Loucy (cell line): ENCODE data around the gene MTHFR.

Source experiments
- H2AFZ ChIP-seq: fragments of 200-600 bp; sonication (generic); 2 replicates; pipeline ENCODE4 v1.6.0; 2016; ENCODE audit warnings: antibody characterized with exemption, mild to moderate bottlenecking, low read length, moderate library complexity
- H3F3A ChIP-seq: fragments of 200-600 bp; 2 replicates; pipeline ENCODE4 v1.6.0; 2016; ENCODE audit warnings: antibody characterized with exemption, low read depth, mild to moderate bottlenecking
- H3K27me3 ChIP-seq: fragments of 200-600 bp; sonication (generic); 2 replicates; pipeline ENCODE4 v1.6.1; 2014; ENCODE audit warnings: low read length, mild to moderate bottlenecking; ENCODE audit not compliant: insufficient read depth, poor library complexity, severe bottlenecking
- H3K36me3 ChIP-seq: fragments of 200-600 bp; sonication (generic); 2 replicates; pipeline ENCODE4 v1.6.1; 2016; ENCODE audit warnings: low read length; ENCODE audit not compliant: insufficient read depth
- H3K4me1 ChIP-seq: fragments of 200-600 bp; sonication (generic); 2 replicates; pipeline ENCODE4 v1.5.1; 2014; ENCODE audit warnings: low read length, mild to moderate bottlenecking; ENCODE audit not compliant: insufficient read depth, poor library complexity, severe bottlenecking
- H3K4me2 ChIP-seq: fragments of 200-600 bp; sonication (generic); 2 replicates; pipeline ENCODE4 v1.6.0; 2014; ENCODE audit warnings: antibody characterized with exemption, low read length, low read depth, mild to moderate bottlenecking; ENCODE audit not compliant: poor library complexity, severe bottlenecking
- H3K4me3 ChIP-seq: fragments of 200-600 bp; sonication (generic); 2 replicates; pipeline ENCODE4 v1.5.1; 2014; ENCODE audit warnings: low read length, mild to moderate bottlenecking, mixed read lengths; ENCODE audit not compliant: poor library complexity, severe bottlenecking
- H3K79me2 ChIP-seq: fragments of 200-600 bp; sonication (generic); 2 replicates; pipeline ENCODE4 v1.6.1; 2014; ENCODE audit warnings: low read length; ENCODE audit not compliant: insufficient read depth
- H3K9ac ChIP-seq: fragments of 200-600 bp; sonication (generic); 2 replicates; pipeline ENCODE4 v1.6.0; 2014; ENCODE audit warnings: mild to moderate bottlenecking, low read depth, low read length, moderate library complexity; ENCODE audit not compliant: poor library complexity, severe bottlenecking
- H3K9me2 ChIP-seq: fragments of 200-600 bp; sonication (generic); replicated peaks from 2 replicates; pipeline ENCODE4 v1.6.1; 2016; ENCODE audit warnings: low read depth, low read length, mixed read lengths
- H3K9me3 ChIP-seq: fragments of 200-600 bp; sonication (generic); 2 replicates; pipeline ENCODE4 v1.6.1; 2014; ENCODE audit warnings: mild to moderate bottlenecking, antibody characterized with exemption, low read length, low read depth; ENCODE audit not compliant: insufficient read depth
- H4K20me1 ChIP-seq: fragments of 200-600 bp; sonication (generic); 2 replicates; pipeline ENCODE4 v1.6.0; 2014; ENCODE audit warnings: antibody characterized with exemption, low read length, mild to moderate bottlenecking; ENCODE audit not compliant: insufficient read depth, poor library complexity, severe bottlenecking
- EZH2phosphoT487 ChIP-seq: fragments of 200-600 bp; IDR thresholded peaks from 2 replicates; pipeline ENCODE4 v1.6.1; 2018; ENCODE audit warnings: antibody characterized with exemption, mild to moderate bottlenecking, moderate library complexity, borderline replicate concordance
- TF ChIP-seq, protein P1 (sequence below): fragments of 200-600 bp; sonication (generic); conservative IDR thresholded peaks from 2 replicates; pipeline ENCODE4 v1.5.1; 2014; ENCODE audit warnings: mild to moderate bottlenecking, antibody characterized with exemption, low read length

MTHFR gene

DNA sequence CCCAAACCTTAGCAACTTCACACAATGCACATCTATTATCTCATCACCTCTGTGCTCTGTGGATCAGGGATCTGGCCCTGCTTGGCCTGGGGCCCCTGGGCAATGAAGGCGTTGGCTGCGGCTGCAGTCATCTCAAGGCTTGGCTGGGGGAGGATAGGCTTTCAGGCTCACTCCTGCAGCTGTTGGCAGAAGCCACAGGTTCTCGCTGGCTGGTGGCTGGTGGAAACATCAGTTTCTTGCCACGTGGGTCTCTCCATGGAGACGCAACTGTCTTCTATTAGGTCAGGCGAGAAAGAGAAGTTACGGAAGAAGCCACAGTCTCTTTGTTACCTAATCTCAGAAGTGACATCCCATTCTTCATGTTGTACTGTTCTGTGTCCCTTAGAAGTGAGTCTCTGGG, 45.4 kb upstream of the MTHFR start:
- Histone ChIP-seq H4K20me1 (peaks cover 3% of the 10 kb centered on the region), H3K36me3 (no peaks in the 10 kb centered on the region), H3K9me3 (no peaks in the 10 kb centered on the region), H3K79me2 (no peaks in the 10 kb centered on the region), H3K9me2 (no peaks in the 10 kb centered on the region), H2AFZ (no peak overlapping the region), H3K27me3 (no peaks in the 10 kb centered on the region), H3K4me2 (no peak overlapping the region), H3K9ac (no peak overlapping the region), H3K4me1 (no peaks in the 10 kb centered on the region), H3K4me3 (no peak overlapping the region), H3F3A (no peaks in the 10 kb centered on the region)
- no peak for TF ChIP-seq EZH2phosphoT487
- TF ChIP-seq, protein P1, sequence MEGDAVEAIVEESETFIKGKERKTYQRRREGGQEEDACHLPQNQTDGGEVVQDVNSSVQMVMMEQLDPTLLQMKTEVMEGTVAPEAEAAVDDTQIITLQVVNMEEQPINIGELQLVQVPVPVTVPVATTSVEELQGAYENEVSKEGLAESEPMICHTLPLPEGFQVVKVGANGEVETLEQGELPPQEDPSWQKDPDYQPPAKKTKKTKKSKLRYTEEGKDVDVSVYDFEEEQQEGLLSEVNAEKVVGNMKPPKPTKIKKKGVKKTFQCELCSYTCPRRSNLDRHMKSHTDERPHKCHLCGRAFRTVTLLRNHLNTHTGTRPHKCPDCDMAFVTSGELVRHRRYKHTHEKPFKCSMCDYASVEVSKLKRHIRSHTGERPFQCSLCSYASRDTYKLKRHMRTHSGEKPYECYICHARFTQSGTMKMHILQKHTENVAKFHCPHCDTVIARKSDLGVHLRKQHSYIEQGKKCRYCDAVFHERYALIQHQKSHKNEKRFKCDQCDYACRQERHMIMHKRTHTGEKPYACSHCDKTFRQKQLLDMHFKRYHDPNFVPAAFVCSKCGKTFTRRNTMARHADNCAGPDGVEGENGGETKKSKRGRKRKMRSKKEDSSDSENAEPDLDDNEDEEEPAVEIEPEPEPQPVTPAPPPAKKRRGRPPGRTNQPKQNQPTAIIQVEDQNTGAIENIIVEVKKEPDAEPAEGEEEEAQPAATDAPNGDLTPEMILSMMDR = no peak

DNA sequence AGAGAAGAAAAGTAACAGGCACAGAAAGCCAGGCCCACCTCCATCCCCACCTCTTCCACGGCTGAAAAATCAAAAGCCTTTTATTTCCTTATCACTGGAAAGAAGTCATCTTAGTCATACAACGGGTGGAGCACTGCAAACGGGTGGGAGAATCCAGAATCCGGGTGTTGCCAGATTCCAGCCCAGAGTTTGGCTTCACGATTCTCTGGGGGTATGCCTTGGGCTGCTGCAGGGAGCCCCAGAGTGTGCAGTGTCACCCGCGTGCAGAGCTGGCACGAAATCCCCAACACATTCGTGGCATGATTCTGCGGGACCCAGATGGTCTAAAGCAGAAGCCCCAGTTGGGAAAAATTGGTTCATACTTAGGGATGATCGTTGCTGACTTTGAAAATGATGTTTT, 44.4 kb upstream of the MTHFR start:
- Histone ChIP-seq H3K4me1 (no peaks in the 10 kb centered on the region), H3K27me3 (no peaks in the 10 kb centered on the region)

DNA sequence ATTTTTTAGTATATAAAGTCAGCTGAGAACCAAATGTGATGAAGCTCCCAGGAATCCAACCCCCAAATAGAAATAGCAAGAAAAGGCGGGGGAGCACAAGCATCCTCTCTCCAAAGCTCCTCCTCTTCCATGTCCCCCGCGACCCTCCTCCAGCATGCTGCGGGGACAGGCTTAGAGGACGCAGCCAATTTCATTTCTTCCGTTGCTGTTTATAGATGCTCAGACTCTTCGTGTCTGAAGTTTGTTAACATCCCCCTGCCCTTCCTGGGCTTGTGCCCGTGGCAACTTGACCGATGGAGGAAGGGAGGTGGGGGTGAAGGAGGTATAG, 42.6 kb upstream of the MTHFR start:
- Histone ChIP-seq H3K9ac (no peak overlapping the region), H3K36me3 (peaks cover 6% of the 10 kb centered on the region; the same call in 1 of the 2 replicates), H2AFZ (no peak overlapping the region), H3K4me3 (no peak overlapping the region), H4K20me1 (peaks cover 3% of the 10 kb centered on the region), H3K27me3 (no peaks in the 10 kb centered on the region), H3K4me1 (peaks cover 1% of the 10 kb centered on the region), H3K9me3 (no peaks in the 10 kb centered on the region), H3K9me2 (no peaks in the 10 kb centered on the region), H3F3A (0 out of 2 replicates have a peak, but pooled peaks cover 3% of the 10 kb centered on the region), H3K79me2 (no peaks in the 10 kb centered on the region), H3K4me2 (no peak overlapping the region)
- TF ChIP-seq EZH2phosphoT487 = no peak
- TF ChIP-seq, protein P1 = no peak

More for the DNA sequence above, 44.4 kb upstream of the MTHFR start:
- no peak overlapping the region for H3K4me3 ChIP-seq
- no peak overlapping the region for H2AFZ ChIP-seq
- no peak for TF ChIP-seq EZH2phosphoT487
- TF ChIP-seq, protein P1 = no peak
- H3K9ac ChIP-seq = no peak overlapping the region
- H3K9me3 ChIP-seq = no peaks in the 10 kb centered on the region
- H3K9me2 ChIP-seq = no peaks in the 10 kb centered on the region
- no peak overlapping the region for H3K4me2 ChIP-seq
- H3K36me3 ChIP-seq = no peaks in the 10 kb centered on the region
- H4K20me1 ChIP-seq = peaks cover 3% of the 10 kb centered on the region
- 0 out of 2 replicates have a peak, but pooled peaks cover 3% of the 10 kb centered on the region for H3F3A ChIP-seq
- no peaks in the 10 kb centered on the region for H3K79me2 ChIP-seq
